GM12878 (cell line): ENCODE data around the gene THOC6. TPM values are rescaled to one million over a fixed set of nuclear protein-coding genes. Genes with fewer than 3 reads are reported as not detected.

Source experiments
- ATAC-seq: fragments of 200-7000 bp; cut with Tn5 transposase; 3 replicates; pipeline ENCODE4 v1.9.1; 2020; ENCODE audit warnings: mild to moderate bottlenecking, moderate library complexity
- BruUV-seq: library from RNA; stranded (reverse); fragments of 400-500 nt; replicated peaks from 2 replicates; lab custom pipeline; 2021; lab: Mats Ljungman, UMichigan
- CTCF ChIA-PET: fragments of 300-600 bp; sonication (Branson Sonifier 250); formaldehyde crosslinking; extraction: SDS; loops from one replicate; lab custom pipeline; 2021; ENCODE audit warnings: inconsistent platforms; lab: Yijun Ruan, JAX
- POLR2A ChIA-PET: fragments of 350-600 bp; formaldehyde crosslinking; extraction: SDS; loops from one replicate; lab custom pipeline; 2021; ENCODE audit warnings: inconsistent platforms; lab: Charles Lee
- RAD21 ChIA-PET: fragments of 300-600 bp; sonication (Branson Sonifier 250); formaldehyde crosslinking; loops from one replicate; lab custom pipeline; 2023; ENCODE audit warnings: antibody characterized with exemption; ENCODE audit not compliant: unreplicated experiment; lab: Charles Lee
- SMC1A ChIA-PET: fragments of 300-600 bp; sonication (Branson Sonifier 250); formaldehyde crosslinking; loops from one replicate; lab custom pipeline; 2023; ENCODE audit not compliant: unreplicated experiment, uncharacterized antibody; lab: Charles Lee
- DNase-seq: peaks from one replicate; pipeline ENCODE4 v3.0.0-alpha.2; 2011; ENCODE audit warnings: low read depth, low spot score
- FAIRE-seq: peaks from 3 replicates; lab custom pipeline; 2011; peaks lifted over from hg19 to GRCh38; lab: Jason Lieb, UNC
- H2AFZ ChIP-seq: 2 replicates; pipeline ENCODE4 v1.6.0; 2011; ENCODE audit warnings: low read depth, low read length, control low read depth; ENCODE audit not compliant: control insufficient read depth
- H3K27ac ChIP-seq: 2 replicates; pipeline ENCODE4 v1.5.1; 2011; ENCODE audit warnings: control low read depth; ENCODE audit not compliant: control insufficient read depth, insufficient read depth
- H3K27me3 ChIP-seq, 2 experiments: replicated peaks in 1 of 2; 2 replicates each; pipeline versions ENCODE4 v1.6.0 to v1.6.1; 2011; ENCODE audit warnings: low read length in 1 of 2; ENCODE audit not compliant: control insufficient read depth in 2 of 2, insufficient read depth in 2 of 2
- H3K36me3 ChIP-seq, 2 experiments: 2 replicates each; pipeline ENCODE4 v1.5.1; 2011; ENCODE audit warnings: low read length in 1 of 2; ENCODE audit not compliant: control insufficient read depth in 2 of 2, insufficient read depth in 2 of 2
- H3K4me1 ChIP-seq: 2 replicates; pipeline ENCODE4 v1.6.1; 2011; ENCODE audit warnings: mild to moderate bottlenecking, low read length, moderate library complexity, mixed read lengths; ENCODE audit not compliant: control insufficient read depth, insufficient read depth
- H3K4me2 ChIP-seq: 2 replicates; pipeline ENCODE4 v1.6.0; 2011; ENCODE audit warnings: control low read depth; ENCODE audit not compliant: control insufficient read depth, insufficient read depth
- H3K4me3 ChIP-seq: fragments of 200-600 bp; sonication (generic); 2 replicates; pipeline ENCODE4 v1.5.1; 2016
- H3K79me2 ChIP-seq: 2 replicates; pipeline ENCODE4 v1.6.0; 2011; ENCODE audit warnings: low read length; ENCODE audit not compliant: control insufficient read depth, insufficient read depth
- H3K9ac ChIP-seq: 2 replicates; pipeline ENCODE4 v1.8.0; 2011; ENCODE audit warnings: low read length, control low read depth, mixed read lengths; ENCODE audit not compliant: control insufficient read depth, insufficient read depth
- H3K9me3 ChIP-seq: replicated peaks from 3 replicates; pipeline ENCODE4 v1.5.1; 2011; ENCODE audit warnings: mild to moderate bottlenecking, low read length; ENCODE audit not compliant: control insufficient read depth, insufficient read depth
- H4K20me1 ChIP-seq: 2 replicates; pipeline ENCODE4 v1.6.0; 2011; ENCODE audit not compliant: control insufficient read depth, insufficient read depth
- CBX3 ChIP-seq: fragments of 200-600 bp; sonication (generic); IDR thresholded peaks from 2 replicates; pipeline ENCODE4 v1.6.1; 2016; ENCODE audit warnings: low read depth, borderline replicate concordance
- CEBPB ChIP-seq, 2 experiments: fragments of 150-350 bp in 1 of 2; IDR thresholded peaks; 2 replicates each; pipeline ENCODE4 v1.6.1; 2012 to 2014; ENCODE audit warnings: low read depth in 2 of 2, low read length in 2 of 2, borderline replicate concordance in 1 of 2, inconsistent platforms in 1 of 2
- CUX1 ChIP-seq: IDR thresholded peaks from 2 replicates; pipeline ENCODE4 v1.6.1; 2012; ENCODE audit warnings: improper control_type of control experiment, low read depth, low read length; ENCODE audit not compliant: insufficient replicate concordance
- EED ChIP-seq: sonication (generic); IDR thresholded peaks from 2 replicates; pipeline ENCODE4 v1.6.1; 2016; ENCODE audit warnings: antibody characterized with exemption, low read depth
- NBN ChIP-seq: fragments of 450-650 bp; IDR thresholded peaks from 2 replicates; pipeline ENCODE4 v1.6.1; 2016
- WGBS: methylation state at CpG from one replicate; pipeline ENCODE4 v1.1.6; 2016; ENCODE audit warnings: low lambda C conversion rate; ENCODE audit not compliant: insufficient replicate concordance, insufficient coverage; ENCODE audit errors: missing lambda C conversion rate; 5-methylcytosine and 5-hydroxymethylcytosine counted together
- in situ Hi-C: fragments of 300-500 bp; cut with MboI; formaldehyde crosslinking; loops from 9 replicates; pipeline ENCODE4 v1.14.3; 2018; ENCODE audit warnings: mixed read lengths
- intact Hi-C: fragments of 100-400 bp; cut with micrococcal nuclease; formaldehyde crosslinking; loops from one replicate; pipeline ENCODE4 v1.14.2; 2022; ENCODE audit not compliant: unreplicated experiment
- polyA plus RNA-seq, 11 experiments: library from polyadenylated mRNA; depleted of rRNA in 4 of 11; unstranded in 6 of 11; stranded (reverse) in 5 of 11; fragments of >200 nt; fragmentation: Nextera tagmentation in 4 of 11; fragmentation: Illumina TruSeq in 1 of 11; extraction: Ambion mirVana in 4 of 11; extraction: Trizol in 1 of 11; gene quantifications; 1 replicate in 1 of 11; 2 replicates in 10 of 11; pipeline versions ENCODE4 v1.2.1 to v1.2.3, GENCODE V29; 2011 to 2016; ENCODE audit warnings: inconsistent platforms in 2 of 11, missing spikeins in 2 of 11, low read depth in 1 of 11
- total RNA-seq, 4 experiments: library from RNA; depleted of rRNA in 3 of 4; stranded (reverse); fragments of >200 nt in 3 of 4; fragmentation: Illumina TruSeq in 1 of 4; extraction: Trizol in 1 of 4; gene quantifications; 2 replicates each; pipeline versions ENCODE4 v1.2.1 to v1.2.3, GENCODE V29; 2013 to 2021
- TF ChIP-seq, protein P1 (sequence below): fragments of 450-650 bp; formaldehyde crosslinking; IDR thresholded peaks from 2 replicates; pipeline ENCODE4 v1.5.0; 2022; ENCODE audit warnings: mild to moderate bottlenecking, missing genetic modification characterization

THOC6 gene
- total and polyA plus RNA-seq, 10 of the 15 experiments (the other 5 are each of a cell fraction or from before 2014, with no cell fraction given), result 1.0 to 54.4 (median 27.9) TPM

GRCh38 chr16:3073448-3073847 lies 49.6 kb downstream of the THOC6 start:
- H3K36me3 ChIP-seq, result no peaks in the 10 kb centered on the region; a peak in 2 of 4 replicates
- H3K9me3 ChIP-seq, result peaks cover 6% of the 10 kb centered on the region
- H3K4me1 ChIP-seq, result peaks cover 45% of the 10 kb centered on the region
- POLR2A ChIA-PET, result no interaction called here
- in situ Hi-C loops (no loop called here), intact Hi-C loops (no loop called here)
- SMC1A ChIA-PET, result interaction anchor here (6.1 kb wide), 1 partner anchor 8 kb away, joined by 52 read pairs; the partner anchor contains the start of gene IL32
- 65% methylated on average over 7 of the region's 7 CpGs for WGBS
- RAD21 ChIA-PET, result no interaction called here
- TF ChIP-seq EED (no peak), CBX3 (no peak), NBN (no peak)
- ATAC-seq, result no peak
- no peaks in the 10 kb centered on the region for H3K79me2 ChIP-seq
- FAIRE-seq, result no peak
- no TSS peak for BruUV-seq
- no peaks in the 10 kb centered on the region for H4K20me1 ChIP-seq
- H3K4me3 ChIP-seq, result no peak overlapping the region
- H2AFZ ChIP-seq, result no peak overlapping the region
- H3K27me3 ChIP-seq, result no peaks in the 10 kb centered on the region
- CTCF ChIA-PET, result interaction anchor here (6.0 kb wide), 1 partner anchor 56 kb away, joined by 42 read pairs; no protein-coding TSS in a partner anchor
- H3K27ac ChIP-seq, result no peak overlapping the region
- DNase-seq, result no peak
- no peak overlapping the region; the same call in 1 of the 2 replicates for H3K4me2 ChIP-seq
- no peak overlapping the region for H3K9ac ChIP-seq

GRCh38 chr16:3074860-3075522 lies 51.2 kb downstream of the THOC6 start:
- peaks cover 6% of the 10 kb centered on the region for H3K9me3 ChIP-seq
- ATAC-seq (peak; percentile 88), FAIRE-seq (peak; percentile 56), DNase-seq (peak; percentile 69)
- peaks cover 45% of the 10 kb centered on the region for H3K4me1 ChIP-seq
- H3K4me3 ChIP-seq, result peak overlapping the region; percentile 55
- H3K4me2 ChIP-seq, result peak overlapping the region; percentile 72
- H2AFZ ChIP-seq, result peak overlapping the region; percentile 43
- POLR2A ChIA-PET, result interaction anchor here (0.5 to 4.4 kb wide), 11 partner anchors 9 to 109 kb away, joined by 3 to 38 read pairs (median 4); partner anchors contain the start of genes IL32 and ZNF213
- WGBS, result 0% methylated on average over 7 of the region's 9 CpGs
- TSS peak; percentile 98 for BruUV-seq
- RAD21 ChIA-PET, result interaction anchor here (0.8 to 3.5 kb wide), 7 partner anchors 8 to 60 kb away, joined by 3 to 14 read pairs (median 4); partner anchors contain the start of gene IL32
- intact Hi-C loops (no loop called here), in situ Hi-C loops (no loop called here)
- peak overlapping the region; percentile 77 for H3K27ac ChIP-seq
- H3K9ac ChIP-seq, result peak overlapping the region; percentile 49
- CTCF ChIA-PET, result interaction anchor here (0.6 to 6.0 kb wide), 11 partner anchors 10 to 54 kb away, joined by 3 to 42 read pairs (median 5); partner anchors contain the start of gene IL32
- H3K27me3 ChIP-seq, result no peaks in the 10 kb centered on the region
- H3K36me3 ChIP-seq, result no peaks in the 10 kb centered on the region
- no peaks in the 10 kb centered on the region for H4K20me1 ChIP-seq
- no peaks in the 10 kb centered on the region for H3K79me2 ChIP-seq
- SMC1A ChIA-PET, result interaction anchor here (1.1 to 6.1 kb wide), 4 partner anchors 10 to 57 kb away, joined by 4 to 52 read pairs (median 6); partner anchors contain the start of gene IL32
- TF ChIP-seq CEBPB (IDR thresholded peaks at IDR 0.05; ENCODE audit: borderline replicate concordance in 1 of 2, low read depth in 2 of 2, low read length in 2 of 2) (0 out of 4 replicates have a peak, but pooled peaks of 1 of the 2 experiments have one; percentile 23), CUX1 (no peak)
- TF ChIP-seq, protein P1, sequence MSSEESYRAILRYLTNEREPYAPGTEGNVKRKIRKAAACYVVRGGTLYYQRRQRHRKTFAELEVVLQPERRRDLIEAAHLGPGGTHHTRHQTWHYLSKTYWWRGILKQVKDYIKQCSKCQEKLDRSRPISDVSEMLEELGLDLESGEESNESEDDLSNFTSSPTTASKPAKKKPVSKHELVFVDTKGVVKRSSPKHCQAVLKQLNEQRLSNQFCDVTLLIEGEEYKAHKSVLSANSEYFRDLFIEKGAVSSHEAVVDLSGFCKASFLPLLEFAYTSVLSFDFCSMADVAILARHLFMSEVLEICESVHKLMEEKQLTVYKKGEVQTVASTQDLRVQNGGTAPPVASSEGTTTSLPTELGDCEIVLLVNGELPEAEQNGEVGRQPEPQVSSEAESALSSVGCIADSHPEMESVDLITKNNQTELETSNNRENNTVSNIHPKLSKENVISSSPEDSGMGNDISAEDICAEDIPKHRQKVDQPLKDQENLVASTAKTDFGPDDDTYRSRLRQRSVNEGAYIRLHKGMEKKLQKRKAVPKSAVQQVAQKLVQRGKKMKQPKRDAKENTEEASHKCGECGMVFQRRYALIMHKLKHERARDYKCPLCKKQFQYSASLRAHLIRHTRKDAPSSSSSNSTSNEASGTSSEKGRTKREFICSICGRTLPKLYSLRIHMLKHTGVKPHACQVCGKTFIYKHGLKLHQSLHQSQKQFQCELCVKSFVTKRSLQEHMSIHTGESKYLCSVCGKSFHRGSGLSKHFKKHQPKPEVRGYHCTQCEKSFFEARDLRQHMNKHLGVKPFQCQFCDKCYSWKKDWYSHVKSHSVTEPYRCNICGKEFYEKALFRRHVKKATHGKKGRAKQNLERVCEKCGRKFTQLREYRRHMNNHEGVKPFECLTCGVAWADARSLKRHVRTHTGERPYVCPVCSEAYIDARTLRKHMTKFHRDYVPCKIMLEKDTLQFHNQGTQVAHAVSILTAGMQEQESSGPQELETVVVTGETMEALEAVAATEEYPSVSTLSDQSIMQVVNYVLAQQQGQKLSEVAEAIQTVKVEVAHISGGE (CRISPR knock-in tag), result no peak
